Mucosa of rectum (tissue), 2 donors: ENCODE data around the gene SNRNP200.
A peak's percentile ranks its signal among the peaks of the same experiment; 100 is the strongest.

Experiments used
- H3K27ac ChIP-seq, 2 donors: one replicate each; pipeline ENCODE4 v1.7.0; 2013; ENCODE audit warnings: inconsistent platforms in 2 of 2, low read depth in 2 of 2, low read length in 2 of 2
- H3K27me3 ChIP-seq, 2 donors: one replicate each; pipeline ENCODE4 v1.7.0; 2013; ENCODE audit warnings: low read length in 2 of 2; ENCODE audit not compliant: control insufficient read depth in 2 of 2, insufficient read depth in 2 of 2
- H3K36me3 ChIP-seq, 2 donors: one replicate each; pipeline ENCODE4 v1.7.0; 2013; ENCODE audit warnings: low read length in 2 of 2; ENCODE audit not compliant: control insufficient read depth in 2 of 2, insufficient read depth in 2 of 2
- H3K4me1 ChIP-seq, 2 donors: one replicate each; pipeline ENCODE4 v1.7.0; 2013; ENCODE audit warnings: low read length in 2 of 2, mild to moderate bottlenecking in 1 of 2; ENCODE audit not compliant: control insufficient read depth in 2 of 2, insufficient read depth in 2 of 2
- H3K4me3 ChIP-seq, 2 donors: one replicate each; pipeline ENCODE4 v1.7.0; 2013; ENCODE audit warnings: low read length in 2 of 2
- H3K9ac ChIP-seq, 2 donors: one replicate each; pipeline ENCODE4 v1.7.0; 2013; ENCODE audit warnings: low read length in 2 of 2, low read depth in 1 of 2, mild to moderate bottlenecking in 1 of 2
- H3K9me3 ChIP-seq, 2 donors: one replicate each; pipeline ENCODE4 v1.7.0; 2013; ENCODE audit warnings: low read length in 2 of 2; ENCODE audit not compliant: control insufficient read depth in 2 of 2
- donor health status: healthy.
- donor health status: Normal muscosa, but diverticular disease.

Gene SNRNP200

GRCh38 chr2:96231316-96231715 lies 74.0 kb downstream of the SNRNP200 start:
- no peaks in the 10 kb centered on the region for H3K27me3 ChIP-seq
- no peaks in the 10 kb centered on the region for H3K4me1 ChIP-seq

GRCh38 chr2:96225016-96225533 lies 80.3 kb downstream of the SNRNP200 start:
- H3K4me3 ChIP-seq = no peak overlapping the region
- H3K4me1 ChIP-seq = no peaks in the 10 kb centered on the region
- H3K9me3 ChIP-seq = no peaks in the 10 kb centered on the region
- peak overlapping the region in 1 of 2 donors; percentile 34 for H3K9ac ChIP-seq
- H3K27me3 ChIP-seq = no peaks in the 10 kb centered on the region
- peak overlapping the region in 1 of 2 donors; percentile 64 for H3K27ac ChIP-seq
- no peaks in the 10 kb centered on the region for H3K36me3 ChIP-seq

More at GRCh38 chr2:96231316-96231715, 74.0 kb downstream of the SNRNP200 start:
- H3K9me3 ChIP-seq = no peaks in the 10 kb centered on the region
- peaks cover 0 to 2% of the 10 kb centered on the region in 2 donors for H3K36me3 ChIP-seq
- H3K9ac ChIP-seq = no peak overlapping the region
- H3K27ac ChIP-seq = no peak overlapping the region
- H3K4me3 ChIP-seq = no peak overlapping the region
